ENCODE results near the gene SURF4. TPM values are rescaled to one million over a fixed set of nuclear protein-coding genes. Genes with fewer than 3 reads are reported as not detected.
"Not testable (repeated sequence)": the region's sequence is repeated elsewhere in the genome, so short reads cannot be mapped to it uniquely, and the experiment has no call there.

SURF4 gene
- total and polyA plus RNA-seq, 2 donors (not counting 3 experiments of a cell fraction or from before 2014, with no cell fraction given) = 216 to 358 TPM

DNA sequence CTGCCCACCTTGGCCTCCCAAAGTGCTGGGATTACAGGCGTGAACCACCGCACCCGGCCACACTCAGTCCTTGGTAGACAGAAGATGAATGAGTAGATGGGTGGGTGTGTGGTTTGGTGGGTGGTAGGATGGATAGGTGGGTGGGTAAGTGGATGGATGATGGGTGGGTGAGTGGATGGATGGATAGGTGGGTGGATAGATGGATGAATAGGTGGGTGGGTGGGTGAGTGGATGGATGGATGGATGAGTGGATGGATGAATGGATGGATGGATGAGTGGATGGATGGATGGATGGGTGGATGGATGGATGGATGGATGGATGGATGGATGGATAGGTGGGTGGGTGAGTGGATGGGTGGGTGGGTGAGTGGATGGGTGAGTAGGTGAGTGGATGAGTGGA lies 16.4 kb upstream of the SURF4 start:
- dilution Hi-C loops (cut with MboI; ENCODE audit: extremely low pct_ligation_motif_present, low sequenced_read_pairs); FAIRE-seq; H3K4me2 ChIP-seq (ENCODE audit: insufficient read depth, low read length); CTCF ChIA-PET; H3K9ac ChIP-seq (replicated peaks; ENCODE audit: extremely low read depth, insufficient read depth, low read length); H4K20me1 ChIP-seq (replicated peaks; ENCODE audit: control insufficient read depth, extremely low read depth, insufficient read depth, low read length); H3K4me3 ChIP-seq (replicated peaks in 1 of 3; ENCODE audit: insufficient read depth in 1 of 3, low read depth in 1 of 3, low read length in 3 of 3); H3K27me3 ChIP-seq (ENCODE audit: control insufficient read depth in 2 of 2, insufficient read depth in 2 of 2, low read length in 2 of 2); H3K27ac ChIP-seq (ENCODE audit: insufficient read depth, low read depth, low read length); POLR2A ChIA-PET; H3K79me2 ChIP-seq (ENCODE audit: control insufficient read depth, insufficient read depth, low read length); H3K9me3 ChIP-seq (replicated peaks; ENCODE audit: control insufficient read depth, insufficient read depth, low read length); H3K36me3 ChIP-seq (ENCODE audit: control insufficient read depth in 2 of 2, extremely low read depth in 1 of 2, insufficient read depth in 2 of 2, low read length in 2 of 2); H2AFZ ChIP-seq (ENCODE audit: low read depth, low read length); DNase-seq (ENCODE audit: low read depth, low spot score); H3K4me1 ChIP-seq (ENCODE audit: control insufficient read depth, extremely low read depth, insufficient read depth, low read length); intact Hi-C loops (cut with micrococcal nuclease); BruUV-seq (replicated peaks); H3K9me1 ChIP-seq (replicated peaks; ENCODE audit: control insufficient read depth, extremely low read depth, insufficient read depth, low read length): not testable (repeated sequence)

GRCh38 chr9:133391449-133391848 lies 15.6 kb upstream of the SURF4 start:
- intact Hi-C loops (cut with micrococcal nuclease); FAIRE-seq: not testable (repeated sequence)

DNA sequence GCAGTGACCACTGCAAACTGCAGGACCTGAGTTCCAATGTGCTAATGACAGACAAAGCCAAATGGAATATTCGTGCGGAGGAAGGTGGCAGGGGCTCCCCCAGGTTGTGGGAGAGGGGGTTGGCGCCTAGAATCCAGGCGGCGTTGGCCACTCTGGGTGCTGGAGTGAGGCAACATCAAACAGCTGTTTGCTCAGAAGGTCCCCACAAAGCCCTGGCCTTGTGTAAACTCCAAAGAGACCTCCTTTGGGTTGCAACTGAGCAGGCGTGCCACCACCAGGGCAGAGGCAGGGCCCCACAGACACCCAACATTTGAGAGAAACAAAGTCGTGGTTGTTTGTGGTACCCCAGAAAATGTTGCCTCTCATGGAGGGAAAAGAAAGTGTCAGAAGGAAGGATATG lies 14.9 kb upstream of the SURF4 start:
- DNase-seq (ENCODE audit: low read depth, low spot score) = no peak
- no peaks in the 10 kb centered on the region for H3K9me3 ChIP-seq (replicated peaks; ENCODE audit: control insufficient read depth, insufficient read depth, low read length)
- POLR2A ChIA-PET = interaction anchor here (0.6 kb wide), 1 partner anchor 228 kb away, joined by 4 read pairs; no protein-coding TSS in a partner anchor

More at GRCh38 chr9:133391449-133391848, 15.6 kb upstream of the SURF4 start:
- H3K36me3 ChIP-seq (ENCODE audit: control insufficient read depth in 2 of 2, extremely low read depth in 1 of 2, insufficient read depth in 2 of 2, low read length in 2 of 2); H3K4me3 ChIP-seq (replicated peaks in 1 of 3; ENCODE audit: insufficient read depth in 1 of 3, low read depth in 1 of 3, low read length in 3 of 3); BruUV-seq (replicated peaks); H3K4me2 ChIP-seq (ENCODE audit: insufficient read depth, low read length); H3K4me1 ChIP-seq (ENCODE audit: control insufficient read depth, extremely low read depth, insufficient read depth, low read length); DNase-seq (ENCODE audit: low read depth, low spot score); H2AFZ ChIP-seq (ENCODE audit: low read depth, low read length); H3K9me1 ChIP-seq (replicated peaks; ENCODE audit: control insufficient read depth, extremely low read depth, insufficient read depth, low read length); H3K27ac ChIP-seq (ENCODE audit: insufficient read depth, low read depth, low read length); POLR2A ChIA-PET; H3K9ac ChIP-seq (replicated peaks; ENCODE audit: extremely low read depth, insufficient read depth, low read length); H3K9me3 ChIP-seq (replicated peaks; ENCODE audit: control insufficient read depth, insufficient read depth, low read length); H3K79me2 ChIP-seq (ENCODE audit: control insufficient read depth, insufficient read depth, low read length); dilution Hi-C loops (cut with MboI; ENCODE audit: extremely low pct_ligation_motif_present, low sequenced_read_pairs); H4K20me1 ChIP-seq (replicated peaks; ENCODE audit: control insufficient read depth, extremely low read depth, insufficient read depth, low read length); H3K27me3 ChIP-seq (ENCODE audit: control insufficient read depth in 2 of 2, insufficient read depth in 2 of 2, low read length in 2 of 2); CTCF ChIA-PET: not testable (repeated sequence)

More for the DNA sequence above, 14.9 kb upstream of the SURF4 start:
- Histone ChIP-seq H4K20me1 (replicated peaks; ENCODE audit: control insufficient read depth, extremely low read depth, insufficient read depth, low read length) (no peaks in the 10 kb centered on the region), H3K36me3 (ENCODE audit: control insufficient read depth in 2 of 2, extremely low read depth in 1 of 2, insufficient read depth in 2 of 2, low read length in 2 of 2) (no peaks in the 10 kb centered on the region), H3K4me2 (ENCODE audit: insufficient read depth, low read length) (no peak overlapping the region), H2AFZ (ENCODE audit: low read depth, low read length) (no peak overlapping the region), H3K9ac (replicated peaks; ENCODE audit: extremely low read depth, insufficient read depth, low read length) (no peak overlapping the region), H3K4me1 (ENCODE audit: control insufficient read depth, extremely low read depth, insufficient read depth, low read length) (no peaks in the 10 kb centered on the region), H3K27ac (ENCODE audit: insufficient read depth, low read depth, low read length) (no peak overlapping the region), H3K79me2 (ENCODE audit: control insufficient read depth, insufficient read depth, low read length) (no peaks in the 10 kb centered on the region), H3K4me3 (replicated peaks in 1 of 3; ENCODE audit: insufficient read depth in 1 of 3, low read depth in 1 of 3, low read length in 3 of 3) (no peak overlapping the region), H3K27me3 (ENCODE audit: control insufficient read depth in 2 of 2, insufficient read depth in 2 of 2, low read length in 2 of 2) (no peaks in the 10 kb centered on the region), H3K9me1 (replicated peaks; ENCODE audit: control insufficient read depth, extremely low read depth, insufficient read depth, low read length) (no peaks in the 10 kb centered on the region)
- dilution Hi-C loops (cut with MboI; ENCODE audit: extremely low pct_ligation_motif_present, low sequenced_read_pairs) = no loop called here
- CTCF ChIA-PET = no interaction called here
- BruUV-seq (replicated peaks) = no TSS peak
- intact Hi-C loops (cut with micrococcal nuclease) = no loop called here
- FAIRE-seq = no peak
- TF ChIP-seq EZH2 (IDR thresholded peaks at IDR 0.05; ENCODE audit: borderline replicate concordance, low read depth, low read length, severe bottlenecking) (no peak), MAX (IDR thresholded peaks at IDR 0.05; ENCODE audit: insufficient read depth, insufficient read length) (no peak), FOS (IDR thresholded peaks at IDR 0.05; ENCODE audit: borderline replicate concordance, insufficient read depth, low read length) (no peak), POLR2AphosphoS5 (IDR thresholded peaks at IDR 0.05; ENCODE audit: insufficient read depth, low read depth, low read length) (no peak), MYC (IDR thresholded peaks at IDR 0.05; ENCODE audit: low read depth, low read length) (no peak), POLR2A (IDR thresholded peaks at IDR 0.05; ENCODE audit: low read depth, low read length) (no peak), JUN (IDR thresholded peaks at IDR 0.05; ENCODE audit: borderline replicate concordance, insufficient read depth, insufficient read length, low read depth) (no peak), GATA2 (IDR thresholded peaks at IDR 0.05; ENCODE audit: insufficient read depth, insufficient read length, low read depth, low read length) (no peak)
- TF ChIP-seq, protein P1, sequence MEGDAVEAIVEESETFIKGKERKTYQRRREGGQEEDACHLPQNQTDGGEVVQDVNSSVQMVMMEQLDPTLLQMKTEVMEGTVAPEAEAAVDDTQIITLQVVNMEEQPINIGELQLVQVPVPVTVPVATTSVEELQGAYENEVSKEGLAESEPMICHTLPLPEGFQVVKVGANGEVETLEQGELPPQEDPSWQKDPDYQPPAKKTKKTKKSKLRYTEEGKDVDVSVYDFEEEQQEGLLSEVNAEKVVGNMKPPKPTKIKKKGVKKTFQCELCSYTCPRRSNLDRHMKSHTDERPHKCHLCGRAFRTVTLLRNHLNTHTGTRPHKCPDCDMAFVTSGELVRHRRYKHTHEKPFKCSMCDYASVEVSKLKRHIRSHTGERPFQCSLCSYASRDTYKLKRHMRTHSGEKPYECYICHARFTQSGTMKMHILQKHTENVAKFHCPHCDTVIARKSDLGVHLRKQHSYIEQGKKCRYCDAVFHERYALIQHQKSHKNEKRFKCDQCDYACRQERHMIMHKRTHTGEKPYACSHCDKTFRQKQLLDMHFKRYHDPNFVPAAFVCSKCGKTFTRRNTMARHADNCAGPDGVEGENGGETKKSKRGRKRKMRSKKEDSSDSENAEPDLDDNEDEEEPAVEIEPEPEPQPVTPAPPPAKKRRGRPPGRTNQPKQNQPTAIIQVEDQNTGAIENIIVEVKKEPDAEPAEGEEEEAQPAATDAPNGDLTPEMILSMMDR (IDR thresholded peaks at IDR 0.05; ENCODE audit: extremely low read depth in 1 of 2, insufficient read depth in 1 of 2, low read depth in 1 of 2, low read length in 2 of 2) = no peak

All from endothelial cell of umbilical vein (primary cell).